B cell (primary cell): ENCODE results near the gene MAP3K4. TPM values are rescaled to one million over a fixed set of nuclear protein-coding genes. Genes with fewer than 3 reads are reported as not detected.

Experiments used
- ATAC-seq: fragments of 200-7000 bp; cut with Tn5 transposase; one replicate; pipeline ENCODE4 v1.10.0; 2021; ENCODE audit warnings: low read depth, mild to moderate bottlenecking, moderate number of reproducible peaks, moderate library complexity
- CTCF ChIA-PET: fragments of 350-600 bp; sonication (Branson Sonifier 250); formaldehyde crosslinking; loops from one replicate; lab custom pipeline; 2021; ENCODE audit warnings: antibody characterized with exemption, inconsistent platforms; lab: Charles Lee
- POLR2A ChIA-PET: fragments of 350-600 bp; sonication (Branson Sonifier 250); formaldehyde crosslinking; loops from one replicate; lab custom pipeline; 2021; ENCODE audit warnings: antibody characterized with exemption; lab: Charles Lee
- DNase-seq: peaks from one replicate; pipeline ENCODE4 v3.0.0; 2013
- H2AFZ ChIP-seq: 2 replicates; pipeline ENCODE4 v1.6.1; 2012; ENCODE audit warnings: mild to moderate bottlenecking, low read depth, low read length; ENCODE audit not compliant: insufficient read depth, poor library complexity, severe bottlenecking
- H3K27ac ChIP-seq, 2 donors: 1 replicate in 1 of 2; 2 replicates in 1 of 2; pipeline ENCODE4 v1.5.1; 2012 to 2013; ENCODE audit warnings: low read length in 2 of 2, mild to moderate bottlenecking in 2 of 2, moderate library complexity in 1 of 2
- H3K27me3 ChIP-seq, 4 experiments: fragments of 200-600 bp in 1 of 4; sonication (generic) in 1 of 4; replicated peaks in 1 of 4; 1 replicate in 2 of 4; 2 replicates in 2 of 4; pipeline versions ENCODE4 v1.6.1 to v1.7.0; 2013 to 2016; ENCODE audit warnings: low read length in 3 of 4, mild to moderate bottlenecking in 2 of 4, mixed read lengths in 1 of 4, moderate library complexity in 1 of 4; ENCODE audit not compliant: insufficient read depth in 4 of 4, control insufficient read depth in 3 of 4; ENCODE audit errors: control extremely low read depth in 1 of 4
- H3K36me3 ChIP-seq, 2 experiments: replicated peaks in 1 of 2; 1 replicate in 1 of 2; 2 replicates in 1 of 2; pipeline versions ENCODE4 v1.6.1 to v1.7.1; 2013; ENCODE audit warnings: low read length in 1 of 2; ENCODE audit not compliant: insufficient read depth in 2 of 2, control insufficient read depth in 1 of 2; ENCODE audit errors: control extremely low read depth in 1 of 2, extremely low read depth in 1 of 2
- H3K4me1 ChIP-seq, 2 donors: fragments of 200-600 bp in 1 of 2; sonication (generic) in 1 of 2; 1 replicate in 1 of 2; 2 replicates in 1 of 2; pipeline versions ENCODE4 v1.5.1 to v1.6.1; 2013 to 2017; ENCODE audit warnings: low read length in 2 of 2; ENCODE audit not compliant: control insufficient read depth in 2 of 2, insufficient read depth in 2 of 2
- H3K4me2 ChIP-seq: replicated peaks from 2 replicates; pipeline ENCODE3; 2012; ENCODE audit warnings: mild to moderate bottlenecking, low read depth, low read length; ENCODE audit not compliant: poor library complexity, severe bottlenecking
- H3K4me3 ChIP-seq, 5 experiments: fragments of 200-600 bp in 1 of 5; sonication (generic) in 1 of 5; 1 replicate in 3 of 5; 2 replicates in 2 of 5; pipeline versions ENCODE4 v1.5.1 to v1.7.0; 2011 to 2016; ENCODE audit warnings: low read length in 4 of 5, mild to moderate bottlenecking in 4 of 5, low read depth in 2 of 5, control low read depth in 1 of 5, moderate library complexity in 1 of 5; ENCODE audit not compliant: insufficient read depth in 1 of 5; ENCODE audit errors: control extremely low read depth in 1 of 5, extremely low read depth in 1 of 5
- H3K79me2 ChIP-seq: fragments of 200-600 bp; sonication (generic); one replicate; pipeline ENCODE4 v1.6.0; 2016; ENCODE audit warnings: low read length; ENCODE audit not compliant: control insufficient read depth, insufficient read depth
- H3K9ac ChIP-seq: fragments of 200-600 bp; sonication (generic); 2 replicates; pipeline ENCODE4 v1.6.1; 2017; ENCODE audit warnings: mild to moderate bottlenecking, low read length, moderate library complexity
- H3K9me3 ChIP-seq, 3 donors: one replicate each; pipeline versions ENCODE4 v1.6.1 to v1.7.1; 2013; ENCODE audit warnings: low read length in 2 of 3; ENCODE audit not compliant: control insufficient read depth in 2 of 3, insufficient read depth in 1 of 3; ENCODE audit errors: control extremely low read depth in 1 of 3
- H4K20me1 ChIP-seq: 2 replicates; pipeline ENCODE4 v1.6.0; 2012; ENCODE audit warnings: mild to moderate bottlenecking, low read length; ENCODE audit not compliant: insufficient read depth, control insufficient read depth, poor library complexity, severe bottlenecking
- H3K27ac Mint-ChIP-seq: one replicate; pipeline ENCODE4 v1.8.0; 2021; ENCODE audit warnings: mixed read lengths
- H3K27me3 Mint-ChIP-seq: one replicate; pipeline ENCODE4 v1.8.0; 2021; ENCODE audit warnings: mixed read lengths
- H3K4me1 Mint-ChIP-seq: one replicate; pipeline ENCODE4 v1.8.0; 2021; ENCODE audit warnings: mixed read lengths
- H3K4me3 Mint-ChIP-seq: one replicate; pipeline ENCODE4 v1.8.0; 2021; ENCODE audit warnings: mixed read lengths
- H3K9me3 Mint-ChIP-seq: one replicate; pipeline ENCODE4 v1.8.0; 2022; ENCODE audit warnings: mixed read lengths; ENCODE audit not compliant: insufficient read depth
- EZH2 ChIP-seq: IDR thresholded peaks from 2 replicates; pipeline ENCODE4 v1.6.1; 2012; ENCODE audit warnings: borderline replicate concordance, low read depth, mild to moderate bottlenecking, moderate library complexity, low read length; ENCODE audit not compliant: insufficient read depth, poor library complexity, severe bottlenecking
- WGBS: methylation state at CpG from one replicate; pipeline ENCODE4 v1.1.5; 2013; ENCODE audit warnings: missing lambda C conversion rate; ENCODE audit not compliant: insufficient coverage; 5-methylcytosine and 5-hydroxymethylcytosine counted together
- intact Hi-C: fragments of 100-400 bp; cut with micrococcal nuclease; formaldehyde crosslinking; loops from one replicate; pipeline ENCODE4 v1.10.0; 2022
- polyA plus RNA-seq: library from polyadenylated mRNA; depleted of rRNA; stranded (reverse); fragments of >200 nt; gene quantifications from 2 replicates; pipeline ENCODE4 v1.2.3, GENCODE V29; 2012
- total RNA-seq, 2 donors: library from RNA; stranded (reverse); fragments of 120-200 nt in 1 of 2; gene quantifications; 1 replicate in 1 of 2; 2 replicates in 1 of 2; pipeline versions ENCODE4 v1.2.3 to v1.2.4, GENCODE V29; 2013 to 2022
- TF ChIP-seq, protein P1 (sequence below): fragments of 200-600 bp; IDR thresholded peaks from one replicate; pipeline ENCODE4 v1.8.0; 2022; ENCODE audit warnings: antibody characterized with exemption, mild to moderate bottlenecking

MAP3K4 gene
- total and polyA plus RNA-seq, 2 donors (not counting 1 experiment from before 2014, with no cell fraction given) = 24.4 to 105 TPM

DNA sequence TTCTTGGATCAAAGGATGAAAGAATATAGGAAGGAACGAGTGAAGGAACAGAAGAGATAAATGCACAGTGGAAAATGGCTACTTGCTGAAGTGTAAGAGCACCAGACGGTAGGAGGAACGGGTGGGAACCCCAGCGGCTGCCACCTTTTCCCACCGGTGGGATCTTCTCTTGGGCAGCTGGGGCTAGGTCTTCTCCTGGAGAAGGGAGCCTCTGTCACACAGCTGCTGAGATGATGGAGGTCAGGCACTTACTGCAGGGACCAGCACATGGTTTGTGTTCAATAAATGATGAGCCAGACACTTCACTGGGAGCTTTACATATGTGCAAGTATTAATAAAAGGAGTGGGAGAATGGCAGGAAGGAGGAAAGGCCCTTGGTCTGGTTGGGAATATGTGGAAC lies 158.6 kb downstream of the MAP3K4 start:
- Histone ChIP-seq H3K79me2 (no peaks in the 10 kb centered on the region), H3K9me3 (no peaks in the 10 kb centered on the region), H3K27ac (no peak overlapping the region), H3K4me1 (no peaks in the 10 kb centered on the region), H3K27me3 (no peaks in the 10 kb centered on the region), H3K9ac (no peak overlapping the region), H3K36me3 (no peaks in the 10 kb centered on the region), H3K4me3 (no peak overlapping the region), H3K4me2 (no peak overlapping the region), H4K20me1 (no peaks in the 10 kb centered on the region), H2AFZ (no peak overlapping the region)
- Mint-ChIP-seq H3K9me3 (no peaks in the 10 kb centered on the region), H3K27ac (no peak overlapping the region), H3K27me3 (no peaks in the 10 kb centered on the region), H3K4me3 (no peak overlapping the region), H3K4me1 (no peaks in the 10 kb centered on the region)
- ChIA-PET CTCF (interaction anchor here (5.6 kb wide), 1 partner anchor 222 kb away, joined by 38 read pairs; no protein-coding TSS in a partner anchor), POLR2A (no interaction called here)
- DNase-seq (no peak), ATAC-seq (no peak)
- WGBS = 98% methylated on average over 4 of the region's 5 CpGs
- intact Hi-C loops = no loop called here
- no peak for TF ChIP-seq EZH2
- TF ChIP-seq, protein P1, sequence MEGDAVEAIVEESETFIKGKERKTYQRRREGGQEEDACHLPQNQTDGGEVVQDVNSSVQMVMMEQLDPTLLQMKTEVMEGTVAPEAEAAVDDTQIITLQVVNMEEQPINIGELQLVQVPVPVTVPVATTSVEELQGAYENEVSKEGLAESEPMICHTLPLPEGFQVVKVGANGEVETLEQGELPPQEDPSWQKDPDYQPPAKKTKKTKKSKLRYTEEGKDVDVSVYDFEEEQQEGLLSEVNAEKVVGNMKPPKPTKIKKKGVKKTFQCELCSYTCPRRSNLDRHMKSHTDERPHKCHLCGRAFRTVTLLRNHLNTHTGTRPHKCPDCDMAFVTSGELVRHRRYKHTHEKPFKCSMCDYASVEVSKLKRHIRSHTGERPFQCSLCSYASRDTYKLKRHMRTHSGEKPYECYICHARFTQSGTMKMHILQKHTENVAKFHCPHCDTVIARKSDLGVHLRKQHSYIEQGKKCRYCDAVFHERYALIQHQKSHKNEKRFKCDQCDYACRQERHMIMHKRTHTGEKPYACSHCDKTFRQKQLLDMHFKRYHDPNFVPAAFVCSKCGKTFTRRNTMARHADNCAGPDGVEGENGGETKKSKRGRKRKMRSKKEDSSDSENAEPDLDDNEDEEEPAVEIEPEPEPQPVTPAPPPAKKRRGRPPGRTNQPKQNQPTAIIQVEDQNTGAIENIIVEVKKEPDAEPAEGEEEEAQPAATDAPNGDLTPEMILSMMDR = no peak

DNA sequence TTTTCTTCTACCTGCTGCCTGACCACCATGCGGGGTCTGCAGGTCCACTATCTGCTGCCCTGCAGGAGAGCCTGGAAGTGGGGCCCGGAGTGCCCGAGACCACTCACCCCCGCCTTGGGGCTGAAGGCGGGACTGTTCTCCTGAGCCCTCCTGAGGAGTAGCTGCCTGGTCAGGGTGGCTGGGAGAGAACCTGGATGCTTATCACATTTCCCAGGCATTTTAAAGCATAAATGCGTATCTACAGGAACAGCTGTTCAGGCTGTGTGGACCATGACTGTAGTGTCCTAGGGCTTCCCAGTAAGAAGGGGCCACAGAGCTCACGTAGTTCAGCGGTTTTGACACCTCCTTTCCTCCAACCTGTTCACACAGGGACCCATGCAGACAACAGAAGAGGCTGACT lies 159.0 kb downstream of the MAP3K4 start:
- Histone ChIP-seq H3K27me3 (no peaks in the 10 kb centered on the region), H3K79me2 (no peaks in the 10 kb centered on the region), H2AFZ (no peak overlapping the region), H3K4me2 (no peak overlapping the region), H3K27ac (no peak overlapping the region), H3K4me3 (no peak overlapping the region), H3K9me3 (no peaks in the 10 kb centered on the region), H3K4me1 (no peaks in the 10 kb centered on the region), H3K36me3 (no peaks in the 10 kb centered on the region), H3K9ac (no peak overlapping the region), H4K20me1 (no peaks in the 10 kb centered on the region)
- no peak overlapping the region for H3K4me3 Mint-ChIP-seq
- DNase-seq = no peak
- intact Hi-C loops = no loop called here
- no peaks in the 10 kb centered on the region for H3K9me3 Mint-ChIP-seq
- CTCF ChIA-PET = interaction anchor here (5.6 kb wide), 1 partner anchor 221 kb away, joined by 38 read pairs; no protein-coding TSS in a partner anchor
- H3K27ac Mint-ChIP-seq = no peak overlapping the region
- POLR2A ChIA-PET = no interaction called here
- no peak for TF ChIP-seq EZH2
- TF ChIP-seq, protein P1 = no peak
- no peaks in the 10 kb centered on the region for H3K4me1 Mint-ChIP-seq
- H3K27me3 Mint-ChIP-seq = no peaks in the 10 kb centered on the region
- 87% methylated on average over 7 of the region's 8 CpGs for WGBS
- ATAC-seq = no peak
